H1 (cell line): ENCODE measurements around the gene CXCL14. TPM values are rescaled to one million over a fixed set of nuclear protein-coding genes. Genes with fewer than 3 reads are reported as not detected.

Source experiments
- CTCF ChIA-PET: fragments of 300-600 bp; sonication (Branson Sonifier 250); formaldehyde crosslinking; loops from one replicate; lab custom pipeline; 2021; ENCODE audit not compliant: partially characterized antibody; lab: Charles Lee
- POLR2A ChIA-PET: fragments of 300-600 bp; sonication (Branson Sonifier 250); formaldehyde crosslinking; loops from one replicate; lab custom pipeline; 2021; ENCODE audit warnings: inconsistent platforms; ENCODE audit not compliant: partially characterized antibody; lab: Charles Lee
- DNase-seq, 2 experiments: peaks; one replicate each; pipeline versions ENCODE4 v3.0.0 to v3.0.0-alpha.2; 2010 to 2022; ENCODE audit warnings: low spot score in 2 of 2, low read depth in 1 of 2, mixed read lengths in 1 of 2
- FAIRE-seq: peaks from 2 replicates; lab custom pipeline; 2011; peaks lifted over from hg19 to GRCh38; lab: Jason Lieb, UNC
- H2AFZ ChIP-seq: 2 replicates; pipeline ENCODE4 v1.8.1; 2012; ENCODE audit warnings: low read length, inconsistent platforms
- H2AK5ac ChIP-seq: 2 replicates; pipeline ENCODE4 v1.6.1; 2013; ENCODE audit warnings: low read depth, low read length
- H2BK120ac ChIP-seq: replicated peaks from 2 replicates; pipeline ENCODE3; 2013; ENCODE audit warnings: low read depth, low read length, inconsistent platforms
- H2BK12ac ChIP-seq: 2 replicates; pipeline ENCODE4 v1.6.1; 2013; ENCODE audit warnings: low read depth, low read length
- H2BK15ac ChIP-seq: 2 replicates; pipeline ENCODE4 v1.6.1; 2013; ENCODE audit warnings: low read length
- H2BK20ac ChIP-seq: 2 replicates; pipeline ENCODE4 v1.6.1; 2013; ENCODE audit warnings: low read length
- H2BK5ac ChIP-seq: 2 replicates; pipeline ENCODE4 v1.6.1; 2013; ENCODE audit warnings: low read depth, low read length
- H3K14ac ChIP-seq: 2 replicates; pipeline ENCODE4 v1.6.1; 2013; ENCODE audit warnings: inconsistent platforms; ENCODE audit not compliant: insufficient read length
- H3K18ac ChIP-seq: 2 replicates; pipeline ENCODE4 v1.6.1; 2013; ENCODE audit warnings: low read length; ENCODE audit errors: extremely low read depth
- H3K23ac ChIP-seq: 2 replicates; pipeline ENCODE4 v1.6.1; 2013; ENCODE audit warnings: inconsistent platforms; ENCODE audit not compliant: insufficient read length
- H3K23me2 ChIP-seq: 2 replicates; pipeline ENCODE4 v1.6.1; 2013; ENCODE audit warnings: low read depth, low read length
- H3K27ac ChIP-seq: 2 replicates; pipeline ENCODE4 v1.6.1; 2011; ENCODE audit warnings: low read depth, low read length, inconsistent platforms
- H3K27me3 ChIP-seq, 4 experiments: replicated peaks in 1 of 4; 1 replicate in 1 of 4; 2 replicates in 3 of 4; pipeline versions ENCODE4 v1.6.1 to v1.8.1; 2011 to 2013; ENCODE audit warnings: low read length in 3 of 4, mild to moderate bottlenecking in 3 of 4, inconsistent platforms in 2 of 4, mixed read lengths in 2 of 4, moderate library complexity in 1 of 4; ENCODE audit not compliant: control insufficient read depth in 3 of 4, insufficient read depth in 3 of 4; ENCODE audit errors: extremely low read depth in 1 of 4
- H3K36me3 ChIP-seq, 4 experiments: 2 replicates each; pipeline versions ENCODE4 v1.6.1 to v1.8.1; 2011 to 2013; ENCODE audit warnings: mild to moderate bottlenecking in 4 of 4, low read length in 3 of 4, moderate library complexity in 2 of 4, control low read depth in 1 of 4, inconsistent platforms in 1 of 4; ENCODE audit not compliant: insufficient read depth in 4 of 4, control insufficient read depth in 2 of 4
- H3K4ac ChIP-seq: replicated peaks from 2 replicates; pipeline ENCODE3; 2013; ENCODE audit warnings: low read length, low read depth, mixed read lengths, inconsistent platforms; ENCODE audit not compliant: insufficient read length
- H3K4me1 ChIP-seq, 4 experiments: replicated peaks in 1 of 4; 1 replicate in 1 of 4; 2 replicates in 3 of 4; pipeline versions ENCODE4 v1.6.1 to v1.8.1; 2011 to 2013; ENCODE audit warnings: low read length in 3 of 4, inconsistent platforms in 2 of 4, mixed read lengths in 1 of 4; ENCODE audit not compliant: insufficient read depth in 4 of 4, control insufficient read depth in 3 of 4
- H3K4me2 ChIP-seq, 2 experiments: 2 replicates each; pipeline versions ENCODE4 v1.6.1 to v1.8.1; 2011 to 2013; ENCODE audit warnings: low read depth in 2 of 2, low read length in 2 of 2, control low read depth in 1 of 2, inconsistent platforms in 1 of 2, mild to moderate bottlenecking in 1 of 2; ENCODE audit not compliant: insufficient read depth in 1 of 2
- H3K4me3 ChIP-seq, 4 experiments: fragments of 200-600, 300-600 bp in 1 of 4; sonication (generic), shearing (Covaris generic), sonication (Bioruptor Twin) in 1 of 4; 2 replicates each; pipeline versions ENCODE4 v1.5.1 to v1.8.1; 2011 to 2016; ENCODE audit warnings: low read length in 4 of 4, low read depth in 3 of 4, control low read depth in 2 of 4, inconsistent platforms in 2 of 4, mild to moderate bottlenecking in 2 of 4, mixed read lengths in 1 of 4, moderate library complexity in 1 of 4; ENCODE audit not compliant: insufficient read depth in 2 of 4; ENCODE audit errors: extremely low read depth in 1 of 4
- H3K56ac ChIP-seq: replicated peaks from 2 replicates; pipeline ENCODE3; 2013; ENCODE audit warnings: low read depth, mild to moderate bottlenecking, mixed read lengths, low read length, inconsistent platforms; ENCODE audit not compliant: insufficient read length
- H3K79me1 ChIP-seq: 2 replicates; pipeline ENCODE4 v1.6.1; 2013; ENCODE audit warnings: low read depth, low read length, control low read depth
- H3K79me2 ChIP-seq, 2 experiments: 2 replicates each; pipeline versions ENCODE4 v1.6.1 to v1.8.1; 2012 to 2013; ENCODE audit warnings: low read length in 2 of 2, mild to moderate bottlenecking in 2 of 2, inconsistent platforms in 1 of 2; ENCODE audit not compliant: insufficient read depth in 2 of 2, control insufficient read depth in 1 of 2
- H3K9ac ChIP-seq, 4 experiments: replicated peaks in 1 of 4; 1 replicate in 1 of 4; 2 replicates in 3 of 4; pipeline versions ENCODE4 v1.6.1 to v1.8.1; 2011 to 2013; ENCODE audit warnings: low read depth in 3 of 4, low read length in 3 of 4, control low read depth in 2 of 4, mild to moderate bottlenecking in 2 of 4, moderate library complexity in 2 of 4, inconsistent platforms in 1 of 4; ENCODE audit errors: extremely low read depth in 1 of 4
- H3K9me3 ChIP-seq, 2 experiments: 2 replicates each; pipeline versions ENCODE4 v1.6.1 to v1.8.1; 2012 to 2013; ENCODE audit warnings: mild to moderate bottlenecking in 2 of 2, moderate library complexity in 2 of 2, control low read depth in 1 of 2, inconsistent platforms in 1 of 2, low read depth in 1 of 2, low read length in 1 of 2, mixed read lengths in 1 of 2; ENCODE audit not compliant: insufficient read depth in 2 of 2
- H4K20me1 ChIP-seq, 2 experiments: replicated peaks in 1 of 2; 2 replicates each; pipeline versions ENCODE3 to v1.8.1; 2011 to 2013; ENCODE audit warnings: inconsistent platforms in 2 of 2, low read length in 2 of 2, mild to moderate bottlenecking in 1 of 2; ENCODE audit not compliant: insufficient read depth in 2 of 2, control insufficient read depth in 1 of 2
- H4K5ac ChIP-seq: 2 replicates; pipeline ENCODE4 v1.6.1; 2013; ENCODE audit warnings: low read length, low read depth, mixed read lengths, inconsistent platforms; ENCODE audit not compliant: insufficient read length
- H4K8ac ChIP-seq: 2 replicates; pipeline ENCODE4 v1.8.0; 2013; ENCODE audit warnings: mild to moderate bottlenecking, moderate library complexity, low read length, inconsistent platforms; ENCODE audit not compliant: insufficient read depth; ENCODE audit errors: extremely low read depth
- H4K91ac ChIP-seq: replicated peaks from 2 replicates; pipeline ENCODE3; 2013; ENCODE audit warnings: low read length, mixed read lengths, inconsistent platforms; ENCODE audit not compliant: insufficient read length
- ATF2 ChIP-seq: IDR thresholded peaks from 2 replicates; pipeline ENCODE4 v1.6.1; 2012; ENCODE audit warnings: low read length, inconsistent platforms
- ATF3 ChIP-seq: IDR thresholded peaks from 2 replicates; pipeline ENCODE4 v1.6.1; 2011; ENCODE audit warnings: low read depth, mild to moderate bottlenecking, low read length; ENCODE audit not compliant: insufficient read depth
- CTBP2 ChIP-seq: IDR thresholded peaks from 2 replicates; pipeline ENCODE4 v1.7.0; 2011; ENCODE audit warnings: borderline replicate concordance, mild to moderate bottlenecking, moderate library complexity, mixed read lengths, low read length; ENCODE audit not compliant: insufficient read depth, insufficient read length
- EGR1 ChIP-seq: IDR thresholded peaks from 2 replicates; pipeline ENCODE4 v1.6.1; 2011; ENCODE audit warnings: low read depth, low read length, borderline replicate concordance
- JUN ChIP-seq: IDR thresholded peaks from 2 replicates; pipeline ENCODE4 v1.6.1; 2011; ENCODE audit warnings: low read depth, mild to moderate bottlenecking, improper control_type of control experiment, low read length
- KDM4A ChIP-seq: IDR thresholded peaks from one replicate; pipeline ENCODE4 v1.7.1; 2012; ENCODE audit warnings: low read depth, mild to moderate bottlenecking, moderate library complexity, low read length, inconsistent platforms; ENCODE audit not compliant: severe bottlenecking
- NANOG ChIP-seq: IDR thresholded peaks from 2 replicates; pipeline ENCODE4 v1.6.1; 2011; ENCODE audit warnings: low read length, low read depth, mild to moderate bottlenecking, inconsistent platforms; ENCODE audit not compliant: insufficient read depth, poor library complexity, severe bottlenecking
- NRF1 ChIP-seq: IDR thresholded peaks from 2 replicates; pipeline ENCODE4 v1.6.1; 2011; ENCODE audit warnings: mild to moderate bottlenecking, low read depth, low read length, improper control_type of control experiment
- RBBP5 ChIP-seq: IDR thresholded peaks from 2 replicates; pipeline ENCODE4 v1.7.1; 2012; ENCODE audit warnings: low read depth, mild to moderate bottlenecking, inconsistent platforms, low read length, moderate library complexity, borderline replicate concordance
- SP1 ChIP-seq: IDR thresholded peaks from 2 replicates; pipeline ENCODE4 v1.6.1; 2011; ENCODE audit warnings: low read depth, low read length
- TCF12 ChIP-seq: IDR thresholded peaks from 2 replicates; pipeline ENCODE4 v1.6.1; 2011; ENCODE audit warnings: low read depth, mild to moderate bottlenecking, low read length
- WGBS, 2 experiments: shearing (Covaris generic) in 1 of 2; methylation state at CpG; one replicate each; pipeline versions ENCODE4 v1.1.6 to v1.1.7; 2013 to 2015; ENCODE audit warnings: low lambda C conversion rate in 2 of 2, mixed read lengths in 2 of 2, inconsistent platforms in 1 of 2, low coverage in 1 of 2, missing lambda C conversion rate in 1 of 2; ENCODE audit not compliant: insufficient replicate concordance in 2 of 2, insufficient coverage in 1 of 2, insufficient read length in 1 of 2; ENCODE audit errors: extremely low coverage in 1 of 2, missing lambda C conversion rate in 1 of 2; 5-methylcytosine and 5-hydroxymethylcytosine counted together
- polyA plus RNA-seq, 7 experiments: library from polyadenylated mRNA; depleted of rRNA in 3 of 7; stranded (reverse) in 5 of 7; unstranded in 2 of 7; fragments of >200 nt in 5 of 7; fragments of 200-250 nt in 2 of 7; gene quantifications; 1 replicate in 5 of 7; 2 replicates in 1 of 7; 4 replicates in 1 of 7; pipeline versions ENCODE4 v1.2.1 to v1.2.3, GENCODE V29; 2011 to 2013; ENCODE audit warnings: missing spikeins in 2 of 7, mixed read lengths in 2 of 7
- total RNA-seq: library from RNA; stranded (reverse); fragmentation: NEBNext Ultra II Directional; extraction: Animal tissue kit (Norgen Biotek cat#: 25700); gene quantifications from 2 replicates; pipeline ENCODE4 v1.2.1, GENCODE V29; 2021

The CXCL14 gene
- total and polyA plus RNA-seq, 2 of the 8 experiments (the other 6 are each of a cell fraction or from before 2014, with no cell fraction given): 1.5 to 1.8 TPM

- no peak for FAIRE-seq
- H3K9ac ChIP-seq: no peak overlapping the region
- H4K8ac ChIP-seq: no peak overlapping the region
- ChIA-PET POLR2A (no interaction called here), CTCF (interaction anchor here (0.9 to 3.5 kb wide), 4 partner anchors 19 to 241 kb away, joined by 3 to 21 read pairs (median 4); no protein-coding TSS in a partner anchor)
- no peaks in the 10 kb centered on the region for H3K79me2 ChIP-seq
- no peak overlapping the region for H3K4me2 ChIP-seq
- H2BK5ac ChIP-seq: no peak overlapping the region
- no peaks in the 10 kb centered on the region for H3K79me1 ChIP-seq
- H3K4ac ChIP-seq: no peak overlapping the region
- no peaks in the 10 kb centered on the region for H4K20me1 ChIP-seq
- no peaks in the 10 kb centered on the region for H3K23me2 ChIP-seq
- H3K18ac ChIP-seq: no peak overlapping the region
- no peak overlapping the region for H4K5ac ChIP-seq
- no peak overlapping the region for H2AK5ac ChIP-seq
- H3K56ac ChIP-seq: no peak overlapping the region
- no peak overlapping the region for H3K14ac ChIP-seq
- H4K91ac ChIP-seq: no peak overlapping the region
- no peak overlapping the region for H2BK20ac ChIP-seq
- no peak overlapping the region for H2AFZ ChIP-seq
- no peak overlapping the region for H3K23ac ChIP-seq
- H3K4me1 ChIP-seq: no peaks in the 10 kb centered on the region; a peak in 1 of 7 replicates
- no peak overlapping the region for H3K4me3 ChIP-seq
- 0 out of 7 replicates have a peak, but pooled peaks cover 0 to 6% (median 0%) of the 10 kb centered on the region in 4 experiments for H3K27me3 ChIP-seq
- H3K36me3 ChIP-seq: no peaks in the 10 kb centered on the region
- 94% methylated on average over 3 of the region's 3 CpGs; no CpG with 5 or more reads in 1 of the 2 experiments for WGBS, 2 experiments
- H3K9me3 ChIP-seq: 0 out of 4 replicates have a peak, but pooled peaks cover 0 to 3% of the 10 kb centered on the region in 2 experiments
- H2BK120ac ChIP-seq: no peak overlapping the region
- no peak overlapping the region for H3K27ac ChIP-seq
- H2BK15ac ChIP-seq: no peak overlapping the region
- H2BK12ac ChIP-seq: no peak overlapping the region
- no peak for DNase-seq
- TF ChIP-seq TCF12 (no peak), CTBP2 (no peak), NRF1 (no peak), ATF2 (no peak), KDM4A (no peak), NANOG (no peak), EGR1 (no peak), JUN (no peak), SP1 (no peak), RBBP5 (no peak), ATF3 (no peak)
Observed at GRCh38 chr5:135589152-135589551, 10.4 kb upstream of the CXCL14 start.
